Astrocyte (in vitro differentiated cells and primary cell): Measurements from ENCODE around the gene SHCBP1L. TPM values are rescaled to one million over a fixed set of nuclear protein-coding genes. Genes with fewer than 3 reads are reported as not detected.

Experiments
- DNase-seq: peaks from one replicate; pipeline ENCODE4 v3.0.0-alpha.2; 2010; ENCODE audit warnings: low read depth
- FAIRE-seq: peaks from 2 replicates; lab custom pipeline; 2011; peaks lifted over from hg19 to GRCh38; lab: Jason Lieb, UNC
- H2AFZ ChIP-seq: 2 replicates; pipeline ENCODE4 v1.6.0; 2012; ENCODE audit warnings: low read depth, low read length, inconsistent platforms
- H3K27ac ChIP-seq: 2 replicates; pipeline ENCODE4 v1.5.1; 2011; ENCODE audit warnings: low read depth, low read length, inconsistent platforms
- H3K27me3 ChIP-seq: 2 replicates; pipeline ENCODE4 v1.6.0; 2011; ENCODE audit warnings: low read length, inconsistent platforms; ENCODE audit not compliant: insufficient read depth
- H3K36me3 ChIP-seq: 2 replicates; pipeline ENCODE4 v1.5.1; 2011; ENCODE audit warnings: low read length, inconsistent platforms; ENCODE audit not compliant: insufficient read depth
- H3K4me1 ChIP-seq: 2 replicates; pipeline ENCODE4 v1.5.1; 2011; ENCODE audit warnings: low read length, inconsistent platforms; ENCODE audit not compliant: insufficient read depth
- H3K4me2 ChIP-seq: 2 replicates; pipeline ENCODE4 v1.6.0; 2012; ENCODE audit warnings: low read length, inconsistent platforms
- H3K4me3 ChIP-seq: 2 replicates; pipeline ENCODE4 v1.5.1; 2011; ENCODE audit warnings: low read depth, mild to moderate bottlenecking, low read length, inconsistent platforms; ENCODE audit not compliant: insufficient read depth
- H3K79me2 ChIP-seq: 2 replicates; pipeline ENCODE4 v1.6.0; 2012; ENCODE audit warnings: mild to moderate bottlenecking, low read length, inconsistent platforms; ENCODE audit not compliant: insufficient read depth
- H3K9ac ChIP-seq: 2 replicates; pipeline ENCODE4 v1.6.0; 2012; ENCODE audit warnings: mild to moderate bottlenecking, low read length, inconsistent platforms
- H3K9me3 ChIP-seq: 2 replicates; pipeline ENCODE4 v1.5.1; 2012; ENCODE audit warnings: low read depth, mild to moderate bottlenecking, low read length, inconsistent platforms; ENCODE audit not compliant: insufficient read depth
- H4K20me1 ChIP-seq: 2 replicates; pipeline ENCODE4 v1.6.0; 2012; ENCODE audit warnings: low read length, inconsistent platforms; ENCODE audit not compliant: insufficient read depth
- H3K27ac Mint-ChIP-seq: one replicate; pipeline ENCODE4 v1.8.0; 2021; ENCODE audit warnings: mild to moderate bottlenecking, mixed read lengths; ENCODE audit not compliant: unreplicated experiment
- H3K27me3 Mint-ChIP-seq: one replicate; pipeline ENCODE4 v1.8.0; 2021; ENCODE audit warnings: low read depth, mixed read lengths; ENCODE audit not compliant: unreplicated experiment
- H3K36me3 Mint-ChIP-seq: one replicate; pipeline ENCODE4 v1.8.0; 2021; ENCODE audit warnings: low read depth, mixed read lengths; ENCODE audit not compliant: unreplicated experiment
- H3K4me1 Mint-ChIP-seq: one replicate; pipeline ENCODE4 v1.8.0; 2021; ENCODE audit warnings: low read depth, mixed read lengths; ENCODE audit not compliant: unreplicated experiment
- H3K4me3 Mint-ChIP-seq: one replicate; pipeline ENCODE4 v1.8.0; 2021; ENCODE audit warnings: mild to moderate bottlenecking, moderate library complexity, mixed read lengths; ENCODE audit not compliant: unreplicated experiment
- H3K9me3 Mint-ChIP-seq: one replicate; pipeline ENCODE4 v1.8.0; 2021; ENCODE audit warnings: mild to moderate bottlenecking, mixed read lengths; ENCODE audit not compliant: unreplicated experiment
- EZH2 ChIP-seq: IDR thresholded peaks from 2 replicates; pipeline ENCODE4 v1.6.1; 2012; ENCODE audit warnings: mild to moderate bottlenecking, low read length, inconsistent platforms; ENCODE audit not compliant: insufficient read depth
- total RNA-seq: library from RNA; stranded (reverse); gene quantifications from 2 replicates; pipeline ENCODE4 v1.2.1, GENCODE V29; 2021
- TF ChIP-seq, protein P1 (sequence below): IDR thresholded peaks from 2 replicates; pipeline ENCODE4 v1.5.1; 2011; ENCODE audit warnings: low read depth, mild to moderate bottlenecking, inconsistent platforms, low read length, moderate library complexity; ENCODE audit not compliant: insufficient read depth

Gene SHCBP1L
- total RNA-seq, 1 donor from 2014 or later: not detected

DNA sequence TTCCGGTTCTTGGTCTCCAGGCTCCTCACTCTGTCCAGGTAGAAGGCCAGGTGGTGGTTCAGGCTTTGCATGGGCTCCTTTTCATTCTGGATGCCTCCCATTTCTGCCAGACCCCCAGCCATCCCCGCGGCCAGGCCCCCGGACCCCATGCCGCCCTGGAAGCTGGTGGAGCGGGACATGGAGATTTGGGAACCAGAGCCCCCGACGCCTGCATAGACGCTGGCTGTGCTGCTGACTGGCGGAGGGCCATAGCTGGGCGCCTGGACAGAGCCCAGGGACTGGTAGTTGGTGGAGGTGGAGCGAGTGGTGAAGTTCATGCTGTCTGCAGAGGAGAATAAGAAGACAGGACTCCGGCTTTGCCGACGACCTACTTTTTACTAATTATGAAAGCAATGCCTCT, 7.1 kb upstream of the SHCBP1L start:
- H3K4me1 Mint-ChIP-seq: peaks cover 16% of the 10 kb centered on the region
- Histone ChIP-seq H3K9ac (no peak overlapping the region), H3K27ac (no peak overlapping the region), H3K36me3 (no peaks in the 10 kb centered on the region), H4K20me1 (peaks cover 3% of the 10 kb centered on the region), H3K4me2 (no peak overlapping the region), H3K4me3 (no peak overlapping the region), H3K4me1 (peaks cover 16% of the 10 kb centered on the region), H2AFZ (no peak overlapping the region), H3K79me2 (no peaks in the 10 kb centered on the region), H3K27me3 (no peaks in the 10 kb centered on the region), H3K9me3 (no peaks in the 10 kb centered on the region)
- TF ChIP-seq, protein P1, sequence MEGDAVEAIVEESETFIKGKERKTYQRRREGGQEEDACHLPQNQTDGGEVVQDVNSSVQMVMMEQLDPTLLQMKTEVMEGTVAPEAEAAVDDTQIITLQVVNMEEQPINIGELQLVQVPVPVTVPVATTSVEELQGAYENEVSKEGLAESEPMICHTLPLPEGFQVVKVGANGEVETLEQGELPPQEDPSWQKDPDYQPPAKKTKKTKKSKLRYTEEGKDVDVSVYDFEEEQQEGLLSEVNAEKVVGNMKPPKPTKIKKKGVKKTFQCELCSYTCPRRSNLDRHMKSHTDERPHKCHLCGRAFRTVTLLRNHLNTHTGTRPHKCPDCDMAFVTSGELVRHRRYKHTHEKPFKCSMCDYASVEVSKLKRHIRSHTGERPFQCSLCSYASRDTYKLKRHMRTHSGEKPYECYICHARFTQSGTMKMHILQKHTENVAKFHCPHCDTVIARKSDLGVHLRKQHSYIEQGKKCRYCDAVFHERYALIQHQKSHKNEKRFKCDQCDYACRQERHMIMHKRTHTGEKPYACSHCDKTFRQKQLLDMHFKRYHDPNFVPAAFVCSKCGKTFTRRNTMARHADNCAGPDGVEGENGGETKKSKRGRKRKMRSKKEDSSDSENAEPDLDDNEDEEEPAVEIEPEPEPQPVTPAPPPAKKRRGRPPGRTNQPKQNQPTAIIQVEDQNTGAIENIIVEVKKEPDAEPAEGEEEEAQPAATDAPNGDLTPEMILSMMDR: no peak
- TF ChIP-seq EZH2: no peak
- no peak for FAIRE-seq
- H3K27ac Mint-ChIP-seq: no peak overlapping the region
- H3K27me3 Mint-ChIP-seq: no peaks in the 10 kb centered on the region
- DNase-seq: no peak
- no peaks in the 10 kb centered on the region for H3K9me3 Mint-ChIP-seq
- no peaks in the 10 kb centered on the region for H3K36me3 Mint-ChIP-seq
- H3K4me3 Mint-ChIP-seq: no peak overlapping the region

DNA sequence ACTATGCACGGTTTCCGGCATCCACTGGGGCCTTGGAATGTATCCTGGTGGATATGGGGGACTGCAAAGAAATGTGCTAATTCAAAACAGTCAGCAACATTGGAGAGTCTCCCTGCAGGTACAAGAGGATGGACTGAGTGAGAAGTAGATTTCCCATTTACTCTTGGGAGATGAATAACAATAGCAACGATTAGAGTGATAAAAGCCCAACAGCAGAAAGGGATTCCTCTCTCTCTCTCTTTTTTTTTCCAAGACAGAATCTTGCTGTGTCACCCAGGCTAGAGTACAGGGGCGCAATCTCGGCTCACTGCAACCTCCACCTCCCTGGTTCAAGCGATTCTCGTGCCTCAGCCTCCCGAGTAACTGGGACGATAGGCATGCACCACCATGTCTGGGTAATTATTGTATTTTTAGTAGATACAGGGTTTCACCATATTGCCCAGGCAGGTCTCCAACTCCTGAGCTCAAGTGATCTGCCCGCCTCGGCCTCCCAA, 5.0 kb upstream of the SHCBP1L start:
- H3K79me2 ChIP-seq: no peaks in the 10 kb centered on the region
- H3K27ac Mint-ChIP-seq: no peak overlapping the region

More for the DNA sequence above, 5.0 kb upstream of the SHCBP1L start:
- Mint-ChIP-seq H3K4me3 (no peak overlapping the region), H3K9me3 (no peaks in the 10 kb centered on the region), H3K4me1 (peaks cover 15% of the 10 kb centered on the region), H3K36me3 (no peaks in the 10 kb centered on the region), H3K27me3 (no peaks in the 10 kb centered on the region)
- Histone ChIP-seq H3K4me3 (no peak overlapping the region), H4K20me1 (peaks cover 3% of the 10 kb centered on the region), H3K4me1 (peaks cover 14% of the 10 kb centered on the region), H3K9ac (no peak overlapping the region), H3K27me3 (no peaks in the 10 kb centered on the region), H2AFZ (no peak overlapping the region), H3K4me2 (no peak overlapping the region), H3K27ac (no peak overlapping the region), H3K9me3 (no peaks in the 10 kb centered on the region), H3K36me3 (no peaks in the 10 kb centered on the region)
- FAIRE-seq: no peak
- TF ChIP-seq EZH2: no peak
- TF ChIP-seq, protein P1: no peak
- DNase-seq: no peak
